RPMI8226 (cell line): ENCODE data around the gene UBAC2.
A peak's percentile ranks its signal among the peaks of the same experiment; 100 is the strongest.

Source experiments
- DNase-seq: peaks from one replicate; pipeline ENCODE4 v3.0.0-alpha.2; 2015

The UBAC2 gene

GRCh38 chr13:99273128-99273527, 72.5 kb downstream of the UBAC2 start:
- no peak for DNase-seq

- peak; percentile 6 for DNase-seq
Observed at GRCh38 chr13:99275093-99275469, 74.4 kb downstream of the UBAC2 start.

- DNase-seq: no peak
Observed at GRCh38 chr13:99276706-99277105, 76.1 kb downstream of the UBAC2 start.

DNA sequence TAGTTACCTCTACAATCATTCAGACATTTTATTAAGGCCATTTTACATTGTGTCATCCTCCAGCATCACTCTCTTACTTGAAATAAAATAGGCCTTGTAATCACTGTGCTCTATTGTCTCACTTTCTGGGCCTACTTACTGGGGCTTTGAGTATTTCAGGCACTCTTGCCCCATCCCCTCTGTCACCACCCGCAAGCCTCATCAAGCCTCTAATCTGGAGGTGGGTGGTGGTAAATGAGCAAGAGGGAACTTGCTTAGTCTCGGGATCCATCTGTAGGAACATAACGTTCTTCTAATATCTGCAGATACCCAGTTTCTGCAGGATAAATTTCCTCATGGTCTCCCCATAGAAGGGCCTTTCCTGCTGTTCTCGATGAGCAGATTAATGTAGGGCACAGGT, 77.0 kb downstream of the UBAC2 start:
- DNase-seq: no peak

DNA sequence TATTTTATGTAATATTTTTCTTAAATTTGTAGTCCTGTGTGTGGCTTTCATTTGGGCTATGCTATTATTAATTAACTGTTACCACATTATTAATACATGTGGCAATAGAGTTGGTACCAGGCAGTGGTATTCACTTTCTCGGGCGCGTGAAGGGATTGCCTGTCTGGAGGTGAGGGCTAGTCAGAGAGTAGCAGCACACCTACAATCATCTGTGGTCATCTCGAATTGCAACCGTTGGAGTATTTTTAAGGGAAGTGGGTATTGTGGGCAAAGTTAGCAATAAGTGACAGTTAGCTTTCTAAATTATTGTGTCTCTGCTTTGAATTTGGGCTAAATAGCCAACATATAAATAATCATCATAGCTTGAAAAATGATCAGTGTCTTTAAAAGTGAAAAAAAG, 77.5 kb downstream of the UBAC2 start:
- DNase-seq: no peak

GRCh38 chr13:99278843-99279242, 78.2 kb downstream of the UBAC2 start:
- no peak for DNase-seq

DNA sequence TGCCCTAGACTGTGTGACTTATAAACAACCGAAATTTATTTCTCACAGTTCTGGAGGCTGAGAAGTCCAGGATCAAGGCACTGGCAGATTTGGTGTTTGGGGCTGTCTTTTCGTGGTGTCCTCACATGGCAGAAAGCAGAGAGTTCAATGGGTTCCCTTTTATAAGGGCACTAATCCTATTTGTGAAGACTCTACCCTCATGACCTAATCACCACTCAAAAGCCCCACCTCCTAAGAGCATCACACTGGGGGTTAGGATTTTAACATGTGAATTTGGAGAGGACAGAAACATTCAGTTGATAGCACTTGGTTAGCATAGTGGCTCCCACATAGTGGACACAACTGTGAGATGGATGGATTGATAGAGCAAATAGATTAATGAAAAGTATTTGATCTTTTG, 79.0 kb downstream of the UBAC2 start:
- no peak for DNase-seq

- DNase-seq: no peak
Observed at GRCh38 chr13:99280166-99280565, 79.5 kb downstream of the UBAC2 start.

- DNase-seq: peak; percentile 30
Observed at GRCh38 chr13:99281811-99282263, 81.2 kb downstream of the UBAC2 start.

GRCh38 chr13:99282264-99283231, 81.9 kb downstream of the UBAC2 start:
- DNase-seq: no peak

DNA sequence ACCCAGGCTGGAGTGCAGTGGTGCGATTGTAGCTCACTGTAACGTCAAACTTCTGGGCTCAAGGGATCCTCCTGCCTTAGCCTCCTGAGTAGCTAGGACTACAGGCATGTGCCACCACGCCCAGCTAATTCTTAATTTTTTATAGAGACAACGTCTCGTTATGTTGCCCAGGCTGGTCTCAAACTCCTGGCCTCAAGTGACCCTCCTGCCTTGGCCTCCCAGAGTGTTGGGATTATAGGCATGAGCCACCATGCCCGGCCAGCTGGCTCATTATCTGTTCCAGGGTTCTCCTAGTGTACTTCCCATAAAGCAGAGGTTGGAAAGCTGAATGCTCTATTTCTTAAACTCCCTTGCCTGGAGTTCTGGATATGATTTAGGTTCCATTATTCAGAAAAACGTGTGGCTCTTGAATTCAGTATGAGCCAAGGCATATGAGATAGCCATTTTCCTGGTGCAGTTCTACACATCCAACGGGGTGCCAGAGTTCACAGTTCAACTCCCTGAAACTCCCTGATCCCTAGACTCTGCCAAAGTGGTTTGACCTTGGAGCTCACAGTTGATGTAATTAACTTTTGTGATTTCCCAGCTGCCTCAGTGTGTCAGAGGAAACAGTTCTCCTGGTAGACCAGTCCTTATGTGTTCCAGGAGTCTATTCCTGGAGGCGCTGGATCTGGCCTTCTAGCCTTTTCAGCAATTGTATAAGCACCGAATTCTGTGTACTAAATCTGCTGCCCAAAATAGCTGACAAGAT, 85.0 kb downstream of the UBAC2 start:
- no peak for DNase-seq

GRCh38 chr13:99287551-99287950, 86.9 kb downstream of the UBAC2 start:
- no peak for DNase-seq

GRCh38 chr13:99288089-99288488, 87.4 kb downstream of the UBAC2 start:
- no peak for DNase-seq

GRCh38 chr13:99289271-99289670, 88.6 kb downstream of the UBAC2 start:
- DNase-seq: no peak

DNA sequence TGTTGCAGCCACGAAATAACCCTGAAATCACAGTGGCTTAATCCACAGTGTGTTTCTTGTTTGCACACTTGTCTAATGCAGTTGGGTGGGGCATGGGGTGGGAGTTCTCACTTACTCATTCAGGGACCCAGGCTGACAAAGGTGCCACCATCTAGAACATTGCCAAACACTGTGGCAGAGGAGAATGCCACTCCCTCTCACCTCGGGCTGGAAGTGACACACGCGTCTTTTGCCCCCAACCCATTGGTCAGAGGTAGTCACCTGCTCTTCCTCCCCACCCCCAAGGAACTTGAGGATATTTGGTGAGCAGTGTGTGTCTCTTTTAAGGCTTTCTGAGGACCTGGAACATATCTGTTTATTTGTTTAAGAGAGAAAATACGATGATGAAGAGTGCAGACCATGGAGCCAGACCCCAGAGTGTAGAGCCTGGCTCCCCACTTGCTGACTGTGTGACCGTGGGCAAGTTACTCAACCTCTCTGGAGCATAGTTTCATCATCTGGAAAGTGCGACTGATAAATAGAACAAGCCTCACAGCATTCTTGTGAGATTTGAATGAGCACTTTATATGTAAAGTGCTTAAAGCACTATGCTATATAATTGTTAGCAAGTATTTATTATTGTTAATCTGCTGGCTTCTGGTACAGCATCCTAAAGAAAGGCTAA, 89.2 kb downstream of the UBAC2 start:
- no peak for DNase-seq

GRCh38 chr13:99290894-99291293, 90.2 kb downstream of the UBAC2 start:
- no peak for DNase-seq

GRCh38 chr13:99293178-99293577, 92.5 kb downstream of the UBAC2 start:
- DNase-seq: no peak

DNA sequence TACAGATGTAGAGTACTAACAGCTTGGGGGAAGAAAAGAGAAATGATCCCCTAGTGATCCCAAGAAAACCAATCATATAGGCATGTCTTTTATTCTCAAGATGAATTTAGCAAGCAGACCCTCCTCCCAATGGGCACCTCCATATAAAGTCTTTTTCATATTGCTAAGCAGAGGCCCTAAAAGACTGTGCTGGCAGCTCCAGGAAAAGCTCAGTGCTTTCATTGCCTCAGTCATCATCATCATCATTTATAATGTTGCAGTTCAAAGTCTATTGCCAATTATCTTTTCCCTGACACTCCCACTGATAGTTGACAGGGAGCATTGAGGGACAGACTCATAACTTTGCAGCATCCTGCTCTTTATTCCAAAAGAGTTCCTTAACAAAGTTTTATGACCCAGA, 93.5 kb downstream of the UBAC2 start:
- DNase-seq: no peak

DNA sequence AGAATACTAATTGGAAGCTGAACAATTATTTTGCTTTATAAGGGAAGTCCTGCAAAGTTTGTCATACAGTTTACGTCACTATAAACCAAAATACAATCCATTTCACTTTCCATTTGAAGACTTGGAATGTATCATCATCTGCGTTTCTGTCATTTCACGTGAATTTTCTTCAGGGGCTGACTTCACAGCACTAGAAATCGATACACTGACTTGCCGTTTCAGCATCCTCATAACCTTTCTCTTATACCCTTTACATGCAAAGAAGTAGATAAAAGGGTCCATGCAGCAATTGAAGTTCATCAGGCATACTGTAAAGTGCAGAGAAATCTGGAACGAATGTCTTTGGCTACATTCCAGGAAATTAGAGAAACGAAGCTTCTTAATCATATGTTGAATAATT, 94.3 kb downstream of the UBAC2 start:
- no peak for DNase-seq

DNA sequence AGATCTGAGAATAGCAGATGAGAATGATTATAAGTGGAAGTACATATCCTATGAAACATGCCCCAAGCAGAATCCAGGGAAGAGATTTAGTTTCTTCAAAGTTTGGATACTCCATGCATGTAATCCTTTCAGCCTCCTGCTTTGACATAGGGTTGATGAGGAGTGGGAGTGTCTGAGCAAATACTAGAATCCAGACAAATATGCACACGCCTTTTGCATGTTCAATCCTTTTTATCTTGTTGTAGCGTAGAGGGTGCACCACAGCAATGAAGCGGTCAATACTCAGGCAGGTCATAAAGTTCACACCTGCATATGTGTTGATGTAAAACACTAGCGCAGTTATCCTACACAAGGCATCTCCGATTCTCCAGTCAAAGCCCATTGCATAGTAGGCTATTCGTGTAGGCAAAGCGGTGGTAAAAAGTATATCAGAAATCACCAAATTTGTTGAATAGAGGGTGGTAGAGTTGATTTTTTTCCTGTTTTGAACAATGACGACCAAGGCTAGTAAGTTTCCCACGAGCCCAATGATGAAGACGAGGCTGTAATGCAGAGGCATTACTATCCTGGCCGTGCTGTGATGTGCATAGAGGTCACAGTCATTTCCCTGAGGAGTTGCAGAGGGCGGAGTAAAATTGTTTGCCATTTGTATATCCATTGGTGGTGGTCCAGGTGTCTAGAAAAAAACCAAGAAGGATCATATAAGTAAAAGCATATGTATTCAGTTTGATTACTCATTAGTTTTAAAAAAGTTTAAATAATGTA, 95.0 kb downstream of the UBAC2 start:
- DNase-seq: no peak

DNA sequence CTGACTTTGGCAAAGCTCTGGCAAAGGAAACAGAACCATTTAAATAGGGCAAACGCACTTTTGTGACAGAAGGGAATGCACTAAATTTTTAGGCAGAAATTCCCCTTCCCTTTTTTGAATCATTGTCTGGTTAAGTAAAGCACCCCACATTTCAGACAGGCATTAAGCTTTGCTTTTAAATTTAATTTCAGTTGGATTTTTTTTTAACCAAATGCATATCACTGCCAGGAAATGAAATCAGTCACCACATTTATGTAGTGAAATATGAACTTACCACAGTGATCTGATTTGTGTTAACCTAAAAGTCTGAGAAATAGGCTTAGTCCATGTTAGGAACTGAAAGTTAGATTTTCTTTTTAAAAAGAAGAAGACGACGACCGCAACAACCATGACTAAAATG, 95.7 kb downstream of the UBAC2 start:
- DNase-seq: no peak

- no peak for DNase-seq
Observed at GRCh38 chr13:99297331-99297730, 96.7 kb downstream of the UBAC2 start.

GRCh38 chr13:99298056-99298455, 97.4 kb downstream of the UBAC2 start:
- no peak for DNase-seq
